OCI-LY7 (cell line): Measurements from ENCODE around the gene MRPL28.

ENCODE experiments used
- CTCF ChIP-seq: fragments of 200-600 bp; sonication (generic); conservative IDR thresholded peaks from 2 replicates; pipeline ENCODE4 v1.5.1; 2014; ENCODE audit warnings: mild to moderate bottlenecking, antibody characterized with exemption, low read length, moderate library complexity, mixed read lengths
- EZH2phosphoT487 ChIP-seq: fragments of 200-600 bp; sonication (generic); IDR thresholded peaks from 2 replicates; pipeline ENCODE4 v1.6.1; 2018; ENCODE audit warnings: low read depth, borderline replicate concordance, mild to moderate bottlenecking, mixed run types, antibody characterized with exemption, low read length, moderate library complexity, mixed read lengths

- TF ChIP-seq CTCF (no peak), EZH2phosphoT487 (no peak)
These were observed 2.1 kb upstream of the MRPL28 start for GRCh38 chr16:372302-372983.
